Activated CD4-positive, alpha-beta T cell treated with anti-CD3 and anti-CD28 coated beads, Interleukin-2, amount 10 ng/mL, durations not matched to agents 7 days and 5 days (primary cell): ENCODE results near the gene SLFN11. TPM values are rescaled to one million over a fixed set of nuclear protein-coding genes. Genes with fewer than 3 reads are reported as not detected.
"Not testable (repeated sequence)": the region's sequence is repeated elsewhere in the genome, so short reads cannot be mapped to it uniquely, and the experiment has no call there.

Source experiments
- CTCF ChIA-PET: fragments of 350-600 bp; sonication (Branson Sonifier 250); formaldehyde crosslinking; loops from one replicate; lab custom pipeline; 2021; ENCODE audit warnings: antibody characterized with exemption; lab: Charles Lee
- POLR2A ChIA-PET: fragments of 350-600 bp; sonication (Branson Sonifier 250); formaldehyde crosslinking; loops from one replicate; lab custom pipeline; 2021; ENCODE audit warnings: antibody characterized with exemption; lab: Charles Lee
- DNase-seq: peaks from one replicate; pipeline ENCODE4 v3.0.0-alpha.2; 2020
- H3K27ac Mint-ChIP-seq: one replicate; pipeline ENCODE4 v1.8.0; 2021; ENCODE audit warnings: mild to moderate bottlenecking, moderate library complexity, mixed read lengths
- H3K27me3 Mint-ChIP-seq: one replicate; pipeline ENCODE4 v1.8.0; 2021; ENCODE audit warnings: mixed read lengths
- H3K36me3 Mint-ChIP-seq: one replicate; pipeline ENCODE4 v1.8.0; 2021; ENCODE audit warnings: low read depth, mixed read lengths
- H3K4me1 Mint-ChIP-seq: one replicate; pipeline ENCODE4 v1.8.0; 2021; ENCODE audit warnings: mixed read lengths
- H3K4me3 Mint-ChIP-seq: one replicate; pipeline ENCODE4 v1.8.0; 2021; ENCODE audit warnings: mild to moderate bottlenecking, moderate library complexity, mixed read lengths
- H3K9me3 Mint-ChIP-seq: one replicate; pipeline ENCODE4 v1.8.0; 2021; ENCODE audit warnings: mixed read lengths
- total RNA-seq, 2 experiments: library from RNA; stranded (reverse); gene quantifications; one replicate each; pipeline ENCODE4 v1.2.3, GENCODE V29; 2021

SLFN11 gene
- total RNA-seq, 2 experiments from 2014 or later = 32.1 to 32.9 TPM

GRCh38 chr17:35345445-35345925 is 27.9 kb downstream of the SLFN11 start:
- no peak for DNase-seq
- Mint-ChIP-seq H3K4me3 (peak overlapping the region; percentile 80), H3K27me3 (peaks cover 33% of the 10 kb centered on the region), H3K9me3 (peaks cover 26% of the 10 kb centered on the region), H3K36me3 (peaks cover 47% of the 10 kb centered on the region), H3K27ac (peak overlapping the region; percentile 71), H3K4me1 (peaks cover 69% of the 10 kb centered on the region)
- CTCF ChIA-PET = interaction anchor here (0.8 kb wide), 1 partner anchor 22 kb away, joined by 3 read pairs; no protein-coding TSS in a partner anchor
- POLR2A ChIA-PET = no interaction called here

GRCh38 chr17:35344262-35344661 is 29.2 kb downstream of the SLFN11 start:
- POLR2A ChIA-PET = no interaction called here
- peaks cover 50% of the 10 kb centered on the region for H3K36me3 Mint-ChIP-seq
- H3K4me3 Mint-ChIP-seq = no peak overlapping the region
- peaks cover 43% of the 10 kb centered on the region for H3K27me3 Mint-ChIP-seq
- H3K9me3 Mint-ChIP-seq = peaks cover 33% of the 10 kb centered on the region
- H3K27ac Mint-ChIP-seq = no peak overlapping the region
- DNase-seq = no peak
- CTCF ChIA-PET = no interaction called here
- peaks cover 72% of the 10 kb centered on the region for H3K4me1 Mint-ChIP-seq

DNA sequence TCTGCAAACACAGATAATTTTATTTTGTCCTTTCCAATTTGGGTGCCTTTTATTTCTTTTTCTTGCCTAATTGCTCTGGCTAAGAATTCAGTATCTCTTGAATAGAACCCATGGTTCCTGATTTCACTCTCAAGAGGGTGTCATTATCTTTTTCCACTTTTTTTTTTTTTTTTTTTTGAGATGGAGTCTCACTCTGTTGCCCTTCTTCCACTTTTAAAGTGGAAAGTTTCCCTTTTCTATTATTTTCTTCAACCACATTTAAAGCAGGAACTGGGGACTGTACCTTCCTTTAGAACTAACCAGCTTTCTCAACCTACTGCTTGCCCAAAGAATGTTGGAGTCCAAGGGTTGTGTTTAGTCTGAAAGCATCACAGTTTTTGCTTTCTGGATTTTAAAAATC is 31.1 kb downstream of the SLFN11 start:
- peaks cover 47% of the 10 kb centered on the region for H3K27me3 Mint-ChIP-seq
- peak overlapping the region; percentile 54 for H3K27ac Mint-ChIP-seq
- ChIA-PET POLR2A (no interaction called here), CTCF (interaction anchor here (0.6 kb wide), 1 partner anchor 53 kb away, joined by 3 read pairs; no protein-coding TSS in a partner anchor)
- peaks cover 65% of the 10 kb centered on the region for H3K4me1 Mint-ChIP-seq
- H3K9me3 Mint-ChIP-seq = peaks cover 33% of the 10 kb centered on the region
- no peak for DNase-seq
- H3K36me3 Mint-ChIP-seq = peaks cover 42% of the 10 kb centered on the region
- peak overlapping the region; percentile 11 for H3K4me3 Mint-ChIP-seq

- Mint-ChIP-seq H3K27me3 (peaks cover 47% of the 10 kb centered on the region), H3K9me3 (peaks cover 33% of the 10 kb centered on the region), H3K27ac (peak overlapping the region; percentile 44), H3K36me3 (peaks cover 42% of the 10 kb centered on the region), H3K4me1 (peaks cover 60% of the 10 kb centered on the region), H3K4me3 (peak overlapping the region; percentile 42)
- ChIA-PET CTCF (interaction anchor here (0.6 kb wide), 1 partner anchor 52 kb away, joined by 3 read pairs; no protein-coding TSS in a partner anchor), POLR2A (no interaction called here)
- peak; percentile 54 for DNase-seq
These were observed 31.9 kb downstream of the SLFN11 start for GRCh38 chr17:35341411-35341992.

- Mint-ChIP-seq H3K4me3 (no peak overlapping the region), H3K27me3 (peaks cover 40% of the 10 kb centered on the region), H3K36me3 (peaks cover 39% of the 10 kb centered on the region), H3K4me1 (peaks cover 31% of the 10 kb centered on the region), H3K27ac (no peak overlapping the region), H3K9me3 (peaks cover 25% of the 10 kb centered on the region)
- CTCF ChIA-PET = no interaction called here
- POLR2A ChIA-PET = no interaction called here
- no peak for DNase-seq
These were observed 35.2 kb downstream of the SLFN11 start for GRCh38 chr17:35338230-35338629.

- DNase-seq = no peak
- Mint-ChIP-seq H3K4me3 (no peak overlapping the region), H3K36me3 (peaks cover 33% of the 10 kb centered on the region), H3K27me3 (peaks cover 34% of the 10 kb centered on the region), H3K4me1 (peaks cover 23% of the 10 kb centered on the region), H3K9me3 (peaks cover 19% of the 10 kb centered on the region), H3K27ac (no peak overlapping the region)
- ChIA-PET POLR2A (no interaction called here), CTCF (interaction anchor here (1.0 kb wide), 1 partner anchor 23 kb away, joined by 3 read pairs; no protein-coding TSS in a partner anchor)
These were observed 36.1 kb downstream of the SLFN11 start for GRCh38 chr17:35337364-35337763.

DNA sequence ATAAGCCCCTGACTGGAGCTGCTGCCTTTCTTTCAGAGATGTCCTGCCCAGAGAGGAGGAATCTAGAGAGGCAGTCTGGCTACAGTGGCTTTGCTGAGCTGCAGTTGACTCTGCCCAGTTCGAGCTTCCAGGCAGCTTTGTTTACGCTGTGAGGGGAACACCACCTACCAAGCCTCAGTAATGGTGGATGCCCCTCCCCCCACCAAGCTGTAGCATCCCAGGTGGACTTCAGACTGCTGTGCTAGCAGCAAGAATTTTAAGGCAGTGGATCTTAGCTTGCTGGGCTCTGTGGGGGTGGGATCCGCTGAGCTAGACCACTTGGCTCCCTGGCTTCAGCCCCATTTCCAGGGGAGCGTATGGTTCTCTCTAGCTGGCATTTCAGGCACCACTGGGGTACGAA is 39.8 kb downstream of the SLFN11 start:
- Mint-ChIP-seq H3K36me3 (peaks cover 23% of the 10 kb centered on the region), H3K27me3 (peaks cover 38% of the 10 kb centered on the region)
- DNase-seq, H3K4me3 Mint-ChIP-seq, H3K9me3 Mint-ChIP-seq, POLR2A ChIA-PET, H3K27ac Mint-ChIP-seq, H3K4me1 Mint-ChIP-seq: not testable (repeated sequence)
- CTCF ChIA-PET = interaction anchor here (1.3 kb wide), 1 partner anchor 21 kb away, joined by 4 read pairs; no protein-coding TSS in a partner anchor

GRCh38 chr17:35322749-35323148 is 50.7 kb downstream of the SLFN11 start:
- Mint-ChIP-seq H3K4me1 (peaks cover 1% of the 10 kb centered on the region), H3K27me3 (peaks cover 23% of the 10 kb centered on the region), H3K27ac (no peak overlapping the region), H3K36me3 (peaks cover 47% of the 10 kb centered on the region), H3K4me3 (no peak overlapping the region), H3K9me3 (peaks cover 29% of the 10 kb centered on the region)
- ChIA-PET POLR2A (interaction anchor here (0.6 kb wide), 1 partner anchor 200 kb away, joined by 3 read pairs; no protein-coding TSS in a partner anchor), CTCF (no interaction called here)
- DNase-seq = no peak

DNA sequence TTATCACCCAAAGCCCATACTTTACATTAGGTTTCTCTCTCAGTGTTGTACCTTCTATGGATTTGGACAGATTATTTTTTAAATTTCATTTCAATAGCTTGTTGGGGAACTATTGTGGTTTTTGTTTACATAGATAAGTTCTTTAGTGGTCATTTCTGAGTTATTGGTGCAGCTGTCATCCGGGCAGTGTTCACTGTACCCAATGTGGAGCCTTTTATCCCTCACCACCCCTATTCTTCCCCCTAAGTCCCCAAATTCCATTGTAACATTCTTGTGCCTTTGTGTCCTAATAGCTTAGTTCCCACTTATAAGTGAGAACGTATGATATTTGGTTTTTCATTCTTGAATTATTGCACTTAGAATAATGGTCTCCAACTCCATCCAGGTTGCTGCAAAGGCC is 57.5 kb downstream of the SLFN11 start:
- Mint-ChIP-seq H3K9me3 (peaks cover 6% of the 10 kb centered on the region), H3K27me3 (peaks cover 2% of the 10 kb centered on the region), H3K36me3 (peaks cover 11% of the 10 kb centered on the region), H3K4me3 (no peak overlapping the region), H3K27ac (no peak overlapping the region), H3K4me1 (peaks cover 33% of the 10 kb centered on the region)
- POLR2A ChIA-PET = no interaction called here
- CTCF ChIA-PET = no interaction called here
- DNase-seq = no peak

DNA sequence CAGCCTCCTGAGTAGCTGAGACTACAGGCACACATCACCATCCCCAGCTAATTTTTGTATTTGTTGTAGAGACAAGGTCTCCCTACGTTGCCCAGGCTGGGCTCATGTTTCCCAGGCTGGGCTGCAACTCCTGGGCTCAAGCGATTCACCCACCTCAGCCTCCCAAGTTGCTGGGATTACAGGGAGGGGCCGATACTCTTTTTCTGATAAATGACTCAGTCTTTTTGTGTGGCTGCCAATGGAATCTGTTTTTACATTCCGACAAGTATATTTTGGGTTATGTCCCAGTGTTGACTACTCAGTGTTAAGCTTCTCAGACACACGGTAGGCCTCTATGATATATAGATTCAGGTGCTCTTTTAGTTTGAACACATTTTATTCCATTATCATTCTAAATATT is 58.1 kb downstream of the SLFN11 start:
- CTCF ChIA-PET = interaction anchor here (1.2 kb wide), 1 partner anchor 21 kb away, joined by 3 read pairs; no protein-coding TSS in a partner anchor
- H3K27ac Mint-ChIP-seq = no peak overlapping the region
- no peak overlapping the region for H3K4me3 Mint-ChIP-seq
- peaks cover 9% of the 10 kb centered on the region for H3K36me3 Mint-ChIP-seq
- H3K9me3 Mint-ChIP-seq = peaks cover 6% of the 10 kb centered on the region
- DNase-seq = no peak
- peaks cover 2% of the 10 kb centered on the region for H3K27me3 Mint-ChIP-seq
- POLR2A ChIA-PET = no interaction called here
- H3K4me1 Mint-ChIP-seq = peaks cover 33% of the 10 kb centered on the region

GRCh38 chr17:35314415-35315216 is 58.8 kb downstream of the SLFN11 start:
- peaks cover 33% of the 10 kb centered on the region for H3K4me1 Mint-ChIP-seq
- H3K4me3 Mint-ChIP-seq = peak overlapping the region; percentile 81
- POLR2A ChIA-PET = no interaction called here
- H3K36me3 Mint-ChIP-seq = peaks cover 6% of the 10 kb centered on the region
- CTCF ChIA-PET = interaction anchor here (1.2 to 2.1 kb wide), 2 partner anchors 10 to 22 kb away, joined by 3 to 8 read pairs; no protein-coding TSS in a partner anchor
- peaks cover 2% of the 10 kb centered on the region for H3K27me3 Mint-ChIP-seq
- DNase-seq = no peak
- H3K9me3 Mint-ChIP-seq = peaks cover 5% of the 10 kb centered on the region
- no peak overlapping the region for H3K27ac Mint-ChIP-seq

GRCh38 chr17:35313875-35314409 is 59.5 kb downstream of the SLFN11 start:
- H3K27ac Mint-ChIP-seq = peak overlapping the region; percentile 96
- ChIA-PET CTCF (interaction anchor here (0.7 to 3.0 kb wide), 13 partner anchors 9 to 228 kb away, joined by 3 to 15 read pairs (median 4); partner anchors contain the start of genes RAD51D and SLFN12L), POLR2A (interaction anchor here (0.5 kb wide), 1 partner anchor 11 kb away, joined by 3 read pairs; no protein-coding TSS in a partner anchor)
- peak overlapping the region; percentile 81 for H3K4me3 Mint-ChIP-seq
- DNase-seq = no peak
- H3K4me1 Mint-ChIP-seq = peaks cover 35% of the 10 kb centered on the region
- peaks cover 9% of the 10 kb centered on the region for H3K36me3 Mint-ChIP-seq
- H3K27me3 Mint-ChIP-seq = no peaks in the 10 kb centered on the region
- peaks cover 7% of the 10 kb centered on the region for H3K9me3 Mint-ChIP-seq
